HG02571 (cell line): ENCODE data around the gene PLD1.

ENCODE experiments used
- ATAC-seq: cut with Tn5 transposase; IDR thresholded peaks from one replicate; pipeline ENCODE4 v1.9.1; 2021; ENCODE audit warnings: mild to moderate bottlenecking, moderate library complexity; ENCODE audit not compliant: unreplicated experiment

PLD1 gene

GRCh38 chr3:171837698-171838097, 27.4 kb upstream of the PLD1 start:
- no peak for ATAC-seq

GRCh38 chr3:171836855-171837254, 26.6 kb upstream of the PLD1 start:
- ATAC-seq = no peak

- no peak for ATAC-seq
Observed at GRCh38 chr3:171835613-171836012, 25.3 kb upstream of the PLD1 start.

- ATAC-seq = no peak
Observed at GRCh38 chr3:171835116-171835515, 24.8 kb upstream of the PLD1 start.

GRCh38 chr3:171834461-171834801, 24.1 kb upstream of the PLD1 start:
- no peak for ATAC-seq

- no peak for ATAC-seq
Observed at GRCh38 chr3:171833789-171834460, 23.6 kb upstream of the PLD1 start.

GRCh38 chr3:171832989-171833388, 22.7 kb upstream of the PLD1 start:
- no peak for ATAC-seq

GRCh38 chr3:171831936-171832335, 21.7 kb upstream of the PLD1 start:
- ATAC-seq = no peak

GRCh38 chr3:171830518-171830875, 20.2 kb upstream of the PLD1 start:
- no peak for ATAC-seq

- ATAC-seq = no peak
Observed at GRCh38 chr3:171829841-171830517, 19.7 kb upstream of the PLD1 start.

GRCh38 chr3:171828902-171829770, 18.9 kb upstream of the PLD1 start:
- ATAC-seq = no peak

GRCh38 chr3:171827836-171828458, 17.7 kb upstream of the PLD1 start:
- ATAC-seq = no peak

GRCh38 chr3:171827385-171827784, 17.1 kb upstream of the PLD1 start:
- no peak for ATAC-seq

GRCh38 chr3:171825222-171825828, 15.0 kb upstream of the PLD1 start:
- no peak for ATAC-seq

- no peak for ATAC-seq
Observed at GRCh38 chr3:171824824-171825221, 14.5 kb upstream of the PLD1 start.

GRCh38 chr3:171824116-171824515, 13.8 kb upstream of the PLD1 start:
- no peak for ATAC-seq

- no peak for ATAC-seq
Observed at GRCh38 chr3:171822431-171823106, 12.3 kb upstream of the PLD1 start.

- ATAC-seq = no peak
Observed at GRCh38 chr3:171821778-171822358, 11.6 kb upstream of the PLD1 start.

- no peak for ATAC-seq
Observed at GRCh38 chr3:171821044-171821443, 10.8 kb upstream of the PLD1 start.
